MM.1S (cell line): ENCODE data around the gene FMO5.

Experiments
- DNase-seq: peaks from one replicate; pipeline ENCODE4 v3.0.0-alpha.2; 2015
- H2AFZ ChIP-seq: fragments of 300-600 bp; sonication (generic); 2 replicates; pipeline ENCODE4 v1.6.0; 2016; ENCODE audit warnings: antibody characterized with exemption, low read length
- H3F3A ChIP-seq: fragments of 300-600 bp; sonication (generic); 2 replicates; pipeline ENCODE4 v1.6.1; 2016; ENCODE audit warnings: mild to moderate bottlenecking, antibody characterized with exemption, low read length, moderate library complexity, mixed read lengths; ENCODE audit not compliant: insufficient read depth
- H3K27ac ChIP-seq: fragments of 300-600 bp; sonication (generic); 2 replicates; pipeline ENCODE4 v1.5.1; 2016; ENCODE audit warnings: mild to moderate bottlenecking, low read length
- H3K27me3 ChIP-seq: fragments of 300-600 bp; sonication (generic); replicated peaks from 2 replicates; pipeline ENCODE4 v1.6.0; 2016; ENCODE audit warnings: low read length; ENCODE audit not compliant: insufficient read depth
- H3K36me3 ChIP-seq: fragments of 300-600 bp; sonication (generic); replicated peaks from 2 replicates; pipeline ENCODE4 v1.6.1; 2016; ENCODE audit warnings: mild to moderate bottlenecking, low read length, mixed read lengths; ENCODE audit not compliant: insufficient read depth
- H3K4me1 ChIP-seq: fragments of 300-600 bp; sonication (generic); 2 replicates; pipeline ENCODE4 v1.6.1; 2016; ENCODE audit warnings: low read length, mixed read lengths
- H3K4me2 ChIP-seq: fragments of 300-600 bp; sonication (generic); 2 replicates; pipeline ENCODE4 v1.6.0; 2016; ENCODE audit warnings: low read depth, low read length
- H3K4me3 ChIP-seq: fragments of 300-600 bp; sonication (generic); 2 replicates; pipeline ENCODE4 v1.5.1; 2016; ENCODE audit warnings: low read length, mixed read lengths
- H3K79me2 ChIP-seq: fragments of 300-600 bp; sonication (generic); 2 replicates; pipeline ENCODE4 v1.6.1; 2016; ENCODE audit warnings: mixed run types, low read length, mixed read lengths
- H3K9ac ChIP-seq: fragments of 300-600 bp; sonication (generic); 2 replicates; pipeline ENCODE4 v1.6.1; 2016; ENCODE audit warnings: low read length, mixed read lengths
- H3K9me2 ChIP-seq: fragments of 300-600 bp; sonication (generic); replicated peaks from 2 replicates; pipeline ENCODE4 v1.6.1; 2016; ENCODE audit warnings: mild to moderate bottlenecking, low read length, mixed read lengths; ENCODE audit not compliant: insufficient read depth
- H3K9me3 ChIP-seq: fragments of 300-600 bp; sonication (generic); replicated peaks from 2 replicates; pipeline ENCODE4 v1.6.1; 2016; ENCODE audit warnings: mild to moderate bottlenecking, low read length, mixed read lengths; ENCODE audit not compliant: insufficient read depth
- H4K20me1 ChIP-seq: fragments of 300-600 bp; sonication (generic); 2 replicates; pipeline ENCODE4 v1.6.1; 2016; ENCODE audit warnings: mild to moderate bottlenecking, low read length, moderate library complexity, mixed read lengths; ENCODE audit not compliant: insufficient read depth
- CTCF ChIP-seq: fragments of 300-600 bp; sonication (generic); IDR thresholded peaks from 2 replicates; pipeline ENCODE4 v1.5.1; 2016; ENCODE audit warnings: antibody characterized with exemption, low read length, mixed read lengths
- EZH2 ChIP-seq: fragments of 300-600 bp; sonication (generic); optimal IDR thresholded peaks from 2 replicates; pipeline ENCODE3; 2017; ENCODE audit warnings: low read depth, mild to moderate bottlenecking, antibody characterized with exemption, low read length, mixed read lengths
- EZH2phosphoT487 ChIP-seq: fragments of 300-600 bp; sonication (generic); IDR thresholded peaks from 2 replicates; pipeline ENCODE4 v1.6.1; 2018; ENCODE audit warnings: antibody characterized with exemption, low read length

Gene FMO5

GRCh38 chr1:147247656-147248238 lies 22.6 kb upstream of the FMO5 start:
- H3K36me3 ChIP-seq = no peaks in the 10 kb centered on the region
- H4K20me1 ChIP-seq = peaks cover 12% of the 10 kb centered on the region; the same call in 1 of the 2 replicates
- peaks cover 97% of the 10 kb centered on the region for H3K79me2 ChIP-seq
- no peak overlapping the region for H3K9ac ChIP-seq
- H2AFZ ChIP-seq = no peak overlapping the region
- no peak for DNase-seq
- H3K27ac ChIP-seq = peak overlapping the region; percentile 13; the same call in 1 of the 2 replicates
- peaks cover 9% of the 10 kb centered on the region; the same call in 1 of the 2 replicates for H3F3A ChIP-seq
- H3K27me3 ChIP-seq = no peaks in the 10 kb centered on the region
- TF ChIP-seq EZH2 = no peak
- TF ChIP-seq EZH2phosphoT487 = no peak
- TF ChIP-seq CTCF = no peak
- peaks cover 28% of the 10 kb centered on the region for H3K4me1 ChIP-seq
- no peaks in the 10 kb centered on the region for H3K9me2 ChIP-seq
- peak overlapping the region; percentile 26; the same call in 1 of the 2 replicates for H3K4me2 ChIP-seq
- no peak overlapping the region for H3K4me3 ChIP-seq
- H3K9me3 ChIP-seq = no peaks in the 10 kb centered on the region

GRCh38 chr1:147246910-147247655 lies 21.9 kb upstream of the FMO5 start:
- Histone ChIP-seq H3K9me2 (no peaks in the 10 kb centered on the region), H3K4me2 (peak overlapping the region; percentile 26), H3K4me1 (peaks cover 30% of the 10 kb centered on the region), H3K4me3 (no peak overlapping the region), H3K9me3 (no peaks in the 10 kb centered on the region), H3K27ac (peak overlapping the region; percentile 13; the same call in 1 of the 2 replicates), H2AFZ (no peak overlapping the region), H3K9ac (no peak overlapping the region), H3K36me3 (no peaks in the 10 kb centered on the region), H3F3A (peaks cover 9% of the 10 kb centered on the region; the same call in 1 of the 2 replicates), H3K79me2 (peaks cover 90% of the 10 kb centered on the region), H3K27me3 (no peaks in the 10 kb centered on the region), H4K20me1 (peaks cover 11% of the 10 kb centered on the region; the same call in 1 of the 2 replicates)
- peak; percentile 28 for DNase-seq
- TF ChIP-seq EZH2phosphoT487 (no peak), EZH2 (no peak), CTCF (no peak)

- H3K9me3 ChIP-seq = no peaks in the 10 kb centered on the region
- no peak overlapping the region for H3K4me3 ChIP-seq
- no peak for DNase-seq
- peaks cover 9% of the 10 kb centered on the region; the same call in 1 of the 2 replicates for H3F3A ChIP-seq
- no peak overlapping the region for H3K9ac ChIP-seq
- H3K27ac ChIP-seq = no peak overlapping the region
- no peaks in the 10 kb centered on the region for H3K9me2 ChIP-seq
- peaks cover 33% of the 10 kb centered on the region for H3K4me1 ChIP-seq
- peaks cover 82% of the 10 kb centered on the region for H3K79me2 ChIP-seq
- no peaks in the 10 kb centered on the region for H3K27me3 ChIP-seq
- TF ChIP-seq EZH2phosphoT487 (no peak), CTCF (no peak), EZH2 (no peak)
- H3K36me3 ChIP-seq = no peaks in the 10 kb centered on the region
- no peak overlapping the region for H3K4me2 ChIP-seq
- H2AFZ ChIP-seq = no peak overlapping the region
- H4K20me1 ChIP-seq = peaks cover 8% of the 10 kb centered on the region; the same call in 1 of the 2 replicates
Observed at GRCh38 chr1:147246044-147246690, 21.0 kb upstream of the FMO5 start.
